HG02610 (cell line): Measurements from ENCODE around the gene ALDOC.

ENCODE experiments used
- ATAC-seq: cut with Tn5 transposase; IDR thresholded peaks from one replicate; pipeline ENCODE4 v1.9.1; 2021; ENCODE audit warnings: mild to moderate bottlenecking, moderate library complexity; ENCODE audit not compliant: unreplicated experiment

ALDOC gene

DNA sequence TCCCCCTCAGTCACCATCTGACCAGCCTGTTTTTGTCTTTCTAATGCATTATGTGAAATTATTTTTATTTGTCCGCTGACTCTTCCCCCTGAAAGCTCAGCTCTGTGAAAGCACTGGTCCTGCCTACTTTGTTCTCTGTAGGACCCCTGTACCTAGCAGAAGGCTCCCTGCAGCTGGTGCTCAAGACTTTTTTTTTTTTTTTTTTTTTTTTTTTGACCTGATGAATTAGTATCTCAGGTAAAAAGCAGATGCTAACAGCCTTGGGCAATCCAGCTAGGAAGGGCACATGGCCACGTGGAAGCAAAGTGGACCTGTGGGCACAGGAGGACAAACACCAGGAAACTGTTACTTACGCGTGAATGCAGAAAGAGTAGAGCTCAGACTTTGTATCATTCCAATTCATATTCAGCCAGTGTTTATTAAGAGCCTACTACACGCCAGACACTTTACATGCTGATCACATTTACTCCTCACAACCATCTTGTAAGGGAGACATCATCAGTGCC is 23.6 kb downstream of the ALDOC start:
- no peak for ATAC-seq

DNA sequence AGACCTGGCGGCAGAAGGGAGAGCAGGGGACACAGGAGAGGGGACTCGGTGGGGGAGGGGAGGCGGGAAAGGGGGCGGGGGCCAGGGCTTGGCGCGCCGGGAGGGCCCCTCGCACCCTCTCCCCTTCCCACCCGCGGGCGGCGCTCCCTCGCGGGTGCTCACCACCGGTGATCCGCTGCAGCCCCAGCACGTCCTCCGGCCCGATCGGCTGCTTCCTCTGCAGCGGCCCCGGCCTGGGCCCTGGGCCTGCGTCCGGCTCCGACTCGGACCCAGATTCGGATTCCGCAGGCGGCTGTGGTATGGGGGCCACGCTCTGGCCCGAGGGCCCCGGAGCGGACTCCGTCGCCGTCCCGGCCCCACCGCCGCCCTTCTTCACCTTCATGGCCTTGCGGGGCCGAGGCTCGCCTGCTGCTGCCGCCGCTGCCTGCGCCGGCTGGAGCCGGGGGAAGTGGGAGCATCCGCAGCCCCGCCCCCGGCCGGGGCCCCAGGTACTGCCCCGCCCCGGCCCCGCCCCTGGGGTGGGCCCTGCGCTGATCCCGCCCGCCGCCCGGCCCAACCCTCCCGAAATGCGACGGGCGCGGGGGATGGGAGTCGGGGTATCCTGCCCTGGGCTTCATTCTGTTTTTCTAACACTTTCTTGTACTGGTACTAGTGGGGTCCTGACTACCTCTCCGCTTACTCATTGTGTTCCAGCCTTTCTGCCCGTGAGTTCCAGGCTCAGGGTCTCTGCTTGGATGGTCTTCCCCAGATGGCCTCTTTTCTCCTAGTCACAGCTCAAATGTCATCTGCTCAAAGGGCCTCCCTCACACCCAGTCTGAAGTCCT is 24.3 kb downstream of the ALDOC start, which contains the start of gene UNC119:
Gene UNC119 (minus strand): TSS at position 449 of the 824 bp plus-strand sequence. CDS start 67 bp downstream, at position 382.
- ATAC-seq = peak; percentile 56

GRCh38 chr17:28551421-28552175 is 25.1 kb downstream of the ALDOC start:
- ATAC-seq = no peak

DNA sequence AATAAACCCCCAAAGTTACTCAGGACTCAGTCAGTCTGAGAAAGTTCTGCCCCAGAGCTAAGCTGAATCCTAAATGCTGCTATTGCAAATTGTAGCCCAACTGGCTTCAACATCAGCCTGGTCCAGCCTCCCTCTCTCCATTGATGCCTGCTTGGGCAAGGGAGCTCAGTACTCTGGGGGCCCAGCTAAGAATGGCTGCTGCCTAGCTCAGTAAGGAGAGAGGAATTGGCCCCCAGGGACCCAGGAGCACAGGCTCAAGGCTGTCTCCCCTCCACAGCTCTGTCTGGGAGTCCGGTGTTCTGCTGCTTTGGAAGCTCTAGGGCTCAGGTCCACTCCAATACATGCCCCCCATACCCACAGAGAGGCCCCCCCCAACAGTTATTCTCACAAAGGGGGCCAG is 25.8 kb downstream of the ALDOC start:
- no peak for ATAC-seq

- ATAC-seq = peak; percentile 55
Measured at GRCh38 chr17:28549236-28550132, 27.2 kb downstream of the ALDOC start.

DNA sequence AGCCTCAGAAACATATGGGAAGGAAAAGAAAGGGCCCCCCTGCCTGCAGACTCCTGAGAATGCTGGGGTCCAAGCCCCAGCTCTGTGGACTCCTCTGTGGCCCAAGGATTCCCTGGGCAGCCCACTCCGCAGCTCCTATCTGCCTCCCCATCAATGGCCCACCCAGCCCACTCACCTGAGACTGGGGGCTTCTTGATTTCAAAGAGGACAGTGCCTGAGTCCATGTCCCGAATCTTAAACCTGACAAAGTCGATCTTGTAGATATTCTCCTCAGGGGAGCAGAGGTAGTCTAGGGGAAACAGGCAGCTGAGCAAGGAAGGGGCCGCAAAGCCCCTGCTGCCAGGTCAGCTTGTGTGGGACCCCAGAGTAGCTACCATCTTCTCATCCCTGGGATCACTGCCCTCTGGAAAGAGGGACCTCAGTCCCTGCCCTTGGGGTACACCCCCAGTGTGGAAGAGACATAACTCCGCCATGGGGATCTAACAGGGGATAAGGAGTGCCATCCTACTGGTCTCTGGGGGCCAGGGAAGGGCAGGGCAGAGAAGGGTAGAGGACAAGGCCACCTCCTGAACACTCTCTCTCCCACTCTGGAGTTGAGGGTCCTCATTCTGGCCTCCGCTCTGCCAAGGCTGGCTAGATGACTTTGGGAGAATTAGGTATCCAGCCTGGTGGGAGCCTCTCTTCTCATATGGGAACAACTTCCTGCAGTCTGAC is 28.1 kb downstream of the ALDOC start:
- ATAC-seq = no peak

DNA sequence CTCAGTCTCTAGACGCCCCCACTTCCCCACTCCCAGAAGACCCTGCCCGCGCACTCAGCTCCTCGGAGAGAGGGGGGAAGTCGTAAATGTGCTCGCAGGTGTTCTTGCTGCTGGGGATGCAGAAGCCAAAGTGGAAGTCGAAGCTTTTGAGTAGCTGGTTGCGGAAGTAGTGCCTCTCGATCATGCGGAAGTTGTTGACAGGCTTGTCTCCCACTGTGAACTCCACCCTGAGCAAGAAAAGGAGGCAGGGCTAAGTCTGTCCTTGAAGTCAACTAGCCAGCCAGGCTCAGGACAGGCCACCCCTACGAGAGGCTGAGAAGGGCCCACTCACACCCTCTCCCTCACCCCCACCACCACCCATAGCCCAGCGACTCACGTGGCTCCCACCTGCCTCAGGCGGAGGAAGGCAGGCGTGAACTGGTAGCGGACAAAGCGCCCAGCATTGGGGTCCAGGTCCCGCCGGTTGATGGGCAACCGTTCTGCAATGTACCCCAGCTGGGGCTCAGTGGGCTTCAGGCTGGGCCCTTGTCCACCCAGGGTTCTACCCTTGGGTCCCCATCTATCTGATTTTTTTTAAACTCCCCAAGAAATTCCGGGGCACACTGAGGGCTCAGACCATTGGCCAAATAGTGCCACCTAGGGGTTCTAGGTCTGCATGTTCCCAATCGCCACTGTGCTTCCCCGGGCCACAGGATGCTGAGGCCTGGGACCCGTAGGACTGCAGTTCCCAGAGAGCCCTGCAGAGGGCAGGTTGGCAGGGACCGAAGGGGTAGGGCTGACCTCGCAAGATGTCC is 28.9 kb downstream of the ALDOC start:
- ATAC-seq = no peak

- ATAC-seq = no peak
Measured at GRCh38 chr17:28547096-28547622, 29.5 kb downstream of the ALDOC start.

DNA sequence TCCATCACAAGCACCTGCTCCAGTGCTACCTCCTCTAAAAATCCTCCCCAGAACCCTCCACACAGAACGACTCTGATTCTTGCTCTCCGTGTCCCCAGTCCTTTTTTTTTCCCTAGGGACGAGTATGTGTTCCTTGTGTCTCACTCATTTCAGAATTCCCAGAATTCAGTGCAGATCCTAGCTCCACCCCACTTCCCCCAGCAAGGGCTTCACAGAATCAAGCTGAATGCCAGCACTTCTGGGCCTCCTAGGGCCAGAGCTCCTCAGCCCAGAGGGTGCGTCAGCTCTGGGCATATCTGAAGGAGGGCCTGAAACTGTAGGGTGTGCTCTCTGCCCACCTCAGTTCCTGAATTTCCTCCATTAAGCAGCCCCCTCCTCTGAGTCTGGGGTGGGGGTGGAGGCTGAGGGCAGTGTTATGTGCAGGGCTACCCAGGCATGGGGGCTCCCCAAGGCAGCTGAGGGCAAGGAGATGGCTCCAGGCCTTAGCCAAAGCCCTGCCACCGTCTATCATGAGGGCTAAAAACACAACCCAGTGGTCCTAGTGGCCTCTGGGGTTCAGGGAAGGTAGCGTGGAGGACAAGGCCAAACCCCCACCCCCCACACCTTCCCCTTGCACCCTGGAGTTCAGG is 30.8 kb downstream of the ALDOC start:
- no peak for ATAC-seq

GRCh38 chr17:28545141-28545503 is 31.6 kb downstream of the ALDOC start:
- no peak for ATAC-seq

DNA sequence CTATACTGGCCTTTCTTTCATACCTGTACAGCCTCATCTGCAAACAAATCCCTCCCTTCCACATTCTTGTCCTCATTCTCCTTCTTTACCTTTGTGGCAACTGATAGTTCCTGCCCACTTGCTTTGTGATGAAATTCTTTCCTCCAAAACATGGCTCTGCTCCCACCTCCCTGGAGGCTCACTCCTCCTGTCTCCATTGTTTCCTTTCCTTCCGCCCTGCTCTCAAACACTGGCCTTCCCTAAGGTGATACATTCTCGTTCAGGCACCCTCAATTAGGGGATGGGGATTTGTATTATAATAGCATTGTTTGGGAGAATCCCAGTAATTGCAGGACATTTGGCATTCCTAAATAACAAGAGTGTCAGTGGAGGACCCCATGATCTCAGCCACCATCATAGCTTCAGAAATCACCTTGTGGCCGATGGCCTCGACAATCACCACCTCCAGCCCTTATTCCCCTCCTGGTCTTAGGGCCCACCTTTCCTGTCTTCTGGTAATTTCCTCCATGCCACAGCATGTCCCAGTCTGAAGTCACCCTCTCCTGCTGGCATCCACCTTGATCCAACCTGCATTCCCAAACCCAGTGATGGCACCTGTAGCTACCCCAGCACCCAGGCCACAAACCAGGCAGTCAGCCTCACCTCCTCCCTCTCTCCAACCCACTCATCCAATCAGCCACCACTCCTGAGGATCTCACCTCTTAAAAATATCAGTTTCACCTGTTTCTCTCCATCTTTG is 32.1 kb downstream of the ALDOC start:
- no peak for ATAC-seq

GRCh38 chr17:28541439-28541838 is 35.3 kb downstream of the ALDOC start:
- ATAC-seq = no peak

DNA sequence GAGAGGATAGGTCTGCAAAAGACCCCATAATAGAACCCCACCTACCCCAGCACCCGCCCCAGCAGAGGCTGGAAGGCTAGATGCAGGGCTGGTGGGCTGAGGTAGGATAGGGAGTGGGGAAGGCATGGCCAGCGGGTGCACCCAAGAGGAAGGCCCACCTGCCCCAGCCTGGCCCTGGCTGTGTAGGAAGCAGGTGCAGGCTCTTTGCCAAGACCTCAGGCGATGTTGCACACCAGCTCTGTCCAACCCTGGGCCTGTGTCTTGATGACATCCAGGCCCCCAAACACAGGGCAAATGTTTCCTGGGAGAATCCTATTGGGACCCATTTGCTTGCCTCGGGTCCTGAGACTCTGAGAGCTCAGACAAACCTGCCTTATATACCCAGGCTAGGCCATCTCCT is 36.5 kb downstream of the ALDOC start:
- ATAC-seq = no peak

DNA sequence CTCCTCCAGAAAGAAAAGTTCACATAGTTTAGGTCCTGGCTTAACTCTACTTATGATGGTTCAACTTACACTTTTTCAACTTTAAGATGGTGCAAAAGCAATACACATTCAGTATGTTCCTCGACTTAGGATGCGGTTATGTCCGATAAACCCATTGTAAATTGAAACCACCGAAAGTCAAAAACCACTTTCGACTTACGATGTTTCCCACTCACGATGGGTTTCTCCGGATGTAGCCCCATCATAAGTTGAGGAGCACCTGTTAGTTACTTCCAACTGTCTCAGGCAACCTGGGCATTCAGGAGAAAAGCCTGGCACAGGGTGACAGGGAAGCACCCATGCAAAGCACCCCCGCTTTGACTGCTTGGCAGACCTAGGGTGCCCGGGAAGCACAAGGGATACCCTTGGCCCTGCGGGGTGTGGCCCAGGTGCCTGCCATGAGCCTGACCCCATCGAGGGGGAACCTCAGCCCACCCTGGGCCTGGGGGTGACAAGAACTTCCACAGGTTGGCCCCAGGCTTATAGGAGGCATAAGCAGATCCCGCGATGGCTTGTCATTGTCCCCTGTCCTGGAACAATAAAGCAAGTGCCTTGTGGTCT is 38.3 kb downstream of the ALDOC start:
- ATAC-seq = no peak

DNA sequence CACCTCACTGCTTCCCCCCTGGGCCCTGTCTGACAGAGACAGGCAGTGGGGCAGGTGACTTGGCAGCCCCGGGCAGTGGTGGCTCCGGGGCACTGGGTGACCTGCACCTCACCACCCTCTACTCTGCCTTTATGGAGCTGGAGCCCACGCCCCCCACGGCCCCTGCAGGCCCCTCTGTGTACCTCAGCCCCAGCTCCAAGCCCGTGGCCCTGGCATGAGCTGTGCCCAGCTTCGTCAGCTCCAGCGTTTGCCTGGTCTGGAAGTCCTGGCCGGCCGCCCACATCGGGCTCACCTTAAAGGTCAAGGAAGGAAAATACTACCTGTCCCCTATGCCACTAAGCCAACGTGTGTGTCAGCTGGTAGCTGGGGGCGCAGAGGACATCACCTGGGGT is 39.5 kb downstream of the ALDOC start:
- ATAC-seq = no peak

- ATAC-seq = no peak
Measured at GRCh38 chr17:28536532-28537218, 40.0 kb downstream of the ALDOC start.

DNA sequence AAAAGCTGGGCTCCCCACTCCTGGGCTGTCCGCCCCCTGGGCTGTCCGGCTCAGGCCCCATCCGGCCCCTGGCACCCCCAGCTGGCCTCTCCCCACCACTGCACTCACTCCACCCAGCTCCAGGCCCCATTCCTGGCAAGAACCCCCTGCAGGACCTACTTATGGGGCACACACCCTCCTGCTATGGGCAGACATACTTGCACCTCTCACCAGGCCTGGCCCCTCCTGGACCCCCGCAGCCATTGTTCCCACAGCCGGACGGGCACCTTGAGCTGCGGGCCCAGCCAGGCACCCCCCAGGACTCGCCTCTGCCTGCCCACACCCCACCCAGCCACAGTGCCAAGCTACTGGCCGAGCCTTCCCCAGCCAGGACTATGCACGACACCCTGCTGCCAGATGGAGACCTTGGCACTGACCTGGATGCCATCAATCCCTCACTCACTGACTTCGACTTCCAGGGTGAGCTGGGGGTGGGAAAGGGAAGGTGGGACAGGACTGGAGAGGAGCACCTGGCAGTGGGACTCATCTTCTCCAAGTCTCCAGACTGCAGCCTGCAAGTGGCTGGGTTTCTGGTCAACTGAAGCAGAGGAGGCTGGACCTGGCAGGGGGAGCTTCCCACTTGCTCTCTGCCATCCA is 41.8 kb downstream of the ALDOC start:
- ATAC-seq = no peak
